NT2/D1 (cell line): Measurements from ENCODE around the gene TMEM134.

Experiments used
- SUZ12 ChIP-seq: IDR thresholded peaks from 2 replicates; pipeline ENCODE4 v1.6.1; 2011; ENCODE audit not compliant: insufficient read length, insufficient read depth; ENCODE audit errors: extremely low read depth
- YY1 ChIP-seq: IDR thresholded peaks from 2 replicates; pipeline ENCODE4 v1.6.1; 2011; ENCODE audit not compliant: insufficient read length, insufficient read depth
- ZNF274 ChIP-seq: IDR thresholded peaks from 2 replicates; pipeline ENCODE4 v1.6.1; 2011; ENCODE audit warnings: mild to moderate bottlenecking, low read depth, low read length

- TF ChIP-seq SUZ12 (no peak), ZNF274 (no peak), YY1 (no peak)
These were observed 45.6 kb downstream of the TMEM134 start for GRCh38 chr11:67423466-67423865.
